ENCODE results near the gene GALNT6.

DNA sequence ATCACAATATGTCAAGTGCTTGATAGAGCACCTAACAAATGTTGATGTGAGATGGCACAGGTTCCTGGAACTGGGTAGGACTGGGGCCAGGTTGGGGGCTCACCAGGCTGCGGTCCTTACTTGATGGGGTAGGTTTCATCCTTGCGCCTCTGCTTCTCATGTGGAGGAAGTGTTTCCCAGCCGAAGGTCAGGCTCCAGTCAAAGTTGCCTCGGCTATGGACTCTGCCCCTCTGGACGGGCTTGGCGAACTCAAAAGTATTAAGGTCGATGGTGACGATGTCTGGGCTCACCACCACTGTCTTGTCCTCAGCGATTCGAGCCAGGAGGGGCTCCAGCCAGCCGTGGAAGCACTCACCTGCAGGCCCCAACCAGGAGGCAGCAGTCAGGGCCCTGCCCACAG is 27.2 kb downstream of the GALNT6 start:
- TF ChIP-seq, protein P1, sequence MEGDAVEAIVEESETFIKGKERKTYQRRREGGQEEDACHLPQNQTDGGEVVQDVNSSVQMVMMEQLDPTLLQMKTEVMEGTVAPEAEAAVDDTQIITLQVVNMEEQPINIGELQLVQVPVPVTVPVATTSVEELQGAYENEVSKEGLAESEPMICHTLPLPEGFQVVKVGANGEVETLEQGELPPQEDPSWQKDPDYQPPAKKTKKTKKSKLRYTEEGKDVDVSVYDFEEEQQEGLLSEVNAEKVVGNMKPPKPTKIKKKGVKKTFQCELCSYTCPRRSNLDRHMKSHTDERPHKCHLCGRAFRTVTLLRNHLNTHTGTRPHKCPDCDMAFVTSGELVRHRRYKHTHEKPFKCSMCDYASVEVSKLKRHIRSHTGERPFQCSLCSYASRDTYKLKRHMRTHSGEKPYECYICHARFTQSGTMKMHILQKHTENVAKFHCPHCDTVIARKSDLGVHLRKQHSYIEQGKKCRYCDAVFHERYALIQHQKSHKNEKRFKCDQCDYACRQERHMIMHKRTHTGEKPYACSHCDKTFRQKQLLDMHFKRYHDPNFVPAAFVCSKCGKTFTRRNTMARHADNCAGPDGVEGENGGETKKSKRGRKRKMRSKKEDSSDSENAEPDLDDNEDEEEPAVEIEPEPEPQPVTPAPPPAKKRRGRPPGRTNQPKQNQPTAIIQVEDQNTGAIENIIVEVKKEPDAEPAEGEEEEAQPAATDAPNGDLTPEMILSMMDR (IDR thresholded peaks at IDR 0.05): no peak
- TF ChIP-seq POLR2A (IDR thresholded peaks at IDR 0.05): no peak

Measured in testis (tissue), 2 donors.